ENCODE measurements around the gene EBPL.

EBPL gene

GRCh38 chr13:49678191-49678914 is 12.9 kb downstream of the EBPL start:
- in situ Hi-C loops (cut with MboI; ENCODE audit: low pct_unique_long_range_greater_than_20kb, low sequenced_read_pairs) = no loop called here
- no peak for DNase-seq

GRCh38 chr13:49676581-49677298 is 14.5 kb downstream of the EBPL start:
- in situ Hi-C loops (cut with MboI; ENCODE audit: low pct_unique_long_range_greater_than_20kb, low sequenced_read_pairs) = no loop called here
- no peak for DNase-seq

DNA sequence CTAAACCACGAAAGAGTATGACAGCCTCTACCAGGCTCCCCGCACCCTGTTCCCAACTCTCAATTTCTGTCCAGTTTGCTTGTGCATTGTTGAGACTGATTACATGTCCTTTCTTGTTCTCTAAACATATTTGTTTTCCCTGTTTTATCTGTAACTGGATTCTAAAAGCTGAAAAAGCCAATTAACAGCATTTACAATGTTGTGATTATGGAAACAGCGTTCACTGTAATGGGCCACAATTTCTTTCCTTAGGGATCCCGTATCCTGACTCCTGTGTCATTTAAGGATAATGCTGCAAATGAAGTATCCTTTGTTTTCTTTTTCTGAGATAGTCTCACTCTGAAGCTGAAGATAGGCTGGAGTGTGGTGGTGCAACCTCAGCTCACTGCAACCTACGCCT is 20.5 kb downstream of the EBPL start:
- no peak for DNase-seq

GRCh38 chr13:49669735-49670309 is 21.5 kb downstream of the EBPL start:
- in situ Hi-C loops (cut with MboI; ENCODE audit: low pct_unique_long_range_greater_than_20kb, low sequenced_read_pairs) = loop anchor here (25.0 kb wide), 1 partner anchor 167 kb away; no protein-coding TSS in a partner anchor
- DNase-seq = peak; percentile 70

More for the DNA sequence above, 20.5 kb downstream of the EBPL start:
- in situ Hi-C loops (cut with MboI; ENCODE audit: low pct_unique_long_range_greater_than_20kb, low sequenced_read_pairs) = loop anchor here (25.0 kb wide), 1 partner anchor 166 kb away; no protein-coding TSS in a partner anchor

DNA sequence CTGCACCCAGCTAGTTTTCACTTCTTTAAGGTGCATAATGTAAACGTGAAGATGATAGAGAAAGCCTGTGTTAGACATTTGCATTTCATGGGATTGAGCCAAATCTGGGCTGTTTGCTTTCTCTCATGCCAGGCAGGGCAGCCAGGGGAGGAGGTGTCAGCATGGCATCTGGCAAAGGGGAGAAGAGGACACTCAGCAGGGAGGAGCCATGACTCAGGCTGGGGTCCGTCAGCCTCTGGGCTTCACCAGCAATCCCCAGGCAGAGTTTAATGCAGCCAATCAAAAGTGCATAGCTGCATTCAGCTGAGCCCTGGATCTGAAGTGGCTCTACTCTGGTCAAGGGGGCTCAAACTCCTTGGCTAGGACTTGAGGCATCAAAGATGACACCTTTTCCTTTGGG is 23.5 kb downstream of the EBPL start:
- in situ Hi-C loops (cut with MboI; ENCODE audit: low pct_unique_long_range_greater_than_20kb, low sequenced_read_pairs) = loop anchor here (25.0 kb wide), 1 partner anchor 170 kb away; no protein-coding TSS in a partner anchor
- DNase-seq = no peak

DNA sequence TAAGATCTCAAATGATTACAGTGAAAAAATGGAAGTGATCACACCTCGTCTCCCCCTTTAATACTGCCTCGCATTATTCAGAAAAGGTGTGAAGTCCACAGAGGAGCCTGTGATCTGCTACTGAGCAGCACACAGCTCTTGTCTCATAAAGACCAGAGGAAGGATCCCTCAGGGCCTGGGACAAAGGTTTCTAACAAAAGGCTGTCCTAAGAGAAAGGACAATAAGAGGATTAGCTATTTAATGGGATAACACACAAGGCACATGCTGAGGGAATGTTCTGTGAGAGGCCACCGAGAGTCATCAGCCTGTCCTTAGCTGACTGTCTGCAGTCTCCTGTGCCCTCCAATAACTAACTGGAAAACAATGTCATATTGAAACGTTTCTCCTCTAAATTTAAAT is 26.7 kb downstream of the EBPL start:
- no peak for DNase-seq
- in situ Hi-C loops (cut with MboI; ENCODE audit: low pct_unique_long_range_greater_than_20kb, low sequenced_read_pairs) = loop anchor here (25.0 kb wide), 1 partner anchor 173 kb away; no protein-coding TSS in a partner anchor

- DNase-seq = no peak
- in situ Hi-C loops (cut with MboI; ENCODE audit: low pct_unique_long_range_greater_than_20kb, low sequenced_read_pairs) = loop anchor here (25.0 kb wide), 1 partner anchor 180 kb away; no protein-coding TSS in a partner anchor
Observed at GRCh38 chr13:49657241-49657641, 34.0 kb downstream of the EBPL start.

DNA sequence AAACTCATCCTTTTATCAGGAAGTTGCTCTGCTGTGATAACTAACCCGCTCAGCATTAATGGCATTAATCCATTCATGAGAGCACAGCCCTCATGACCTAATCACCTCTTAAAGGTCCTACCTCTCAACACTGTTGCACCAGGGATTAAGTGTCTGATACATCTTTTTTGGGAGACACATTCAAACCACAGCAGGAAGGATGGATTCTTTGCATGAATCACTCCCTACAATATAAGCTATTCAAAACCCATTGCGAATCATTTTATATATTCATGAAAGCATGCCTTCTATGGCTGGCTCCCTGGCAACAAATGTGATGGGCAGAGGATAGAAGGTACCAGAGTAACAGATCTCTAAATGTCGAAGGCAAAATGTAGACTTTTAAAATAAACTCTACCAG is 35.4 kb downstream of the EBPL start:
- in situ Hi-C loops (cut with MboI; ENCODE audit: low pct_unique_long_range_greater_than_20kb, low sequenced_read_pairs) = loop anchor here (25.0 kb wide), 1 partner anchor 181 kb away; no protein-coding TSS in a partner anchor
- no peak for DNase-seq

DNA sequence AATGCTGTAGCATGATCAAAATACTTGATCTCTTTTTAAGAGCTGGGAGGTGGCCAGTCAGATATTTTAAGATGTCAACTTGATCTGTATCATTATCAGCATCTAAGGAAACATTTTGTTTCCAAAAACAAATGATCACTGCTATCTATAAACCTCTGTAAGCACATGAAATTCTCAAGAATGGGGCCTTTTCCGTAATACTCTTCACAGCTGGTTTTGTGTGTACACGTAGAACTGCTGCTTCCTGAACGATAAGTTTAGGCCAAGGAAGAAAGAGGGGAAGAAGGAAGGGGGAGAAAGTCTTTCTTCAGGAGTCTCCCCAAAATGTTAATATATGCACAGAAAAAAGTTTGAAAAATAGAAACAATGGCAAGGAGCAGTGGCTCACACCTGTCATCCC is 37.3 kb downstream of the EBPL start:
- DNase-seq = no peak
- in situ Hi-C loops (cut with MboI; ENCODE audit: low pct_unique_long_range_greater_than_20kb, low sequenced_read_pairs) = loop anchor here (25.0 kb wide), 1 partner anchor 183 kb away; no protein-coding TSS in a partner anchor

GRCh38 chr13:49653478-49653877 is 37.8 kb downstream of the EBPL start:
- in situ Hi-C loops (cut with MboI; ENCODE audit: low pct_unique_long_range_greater_than_20kb, low sequenced_read_pairs) = loop anchor here (25.0 kb wide), 1 partner anchor 184 kb away; no protein-coding TSS in a partner anchor
- no peak for DNase-seq

DNA sequence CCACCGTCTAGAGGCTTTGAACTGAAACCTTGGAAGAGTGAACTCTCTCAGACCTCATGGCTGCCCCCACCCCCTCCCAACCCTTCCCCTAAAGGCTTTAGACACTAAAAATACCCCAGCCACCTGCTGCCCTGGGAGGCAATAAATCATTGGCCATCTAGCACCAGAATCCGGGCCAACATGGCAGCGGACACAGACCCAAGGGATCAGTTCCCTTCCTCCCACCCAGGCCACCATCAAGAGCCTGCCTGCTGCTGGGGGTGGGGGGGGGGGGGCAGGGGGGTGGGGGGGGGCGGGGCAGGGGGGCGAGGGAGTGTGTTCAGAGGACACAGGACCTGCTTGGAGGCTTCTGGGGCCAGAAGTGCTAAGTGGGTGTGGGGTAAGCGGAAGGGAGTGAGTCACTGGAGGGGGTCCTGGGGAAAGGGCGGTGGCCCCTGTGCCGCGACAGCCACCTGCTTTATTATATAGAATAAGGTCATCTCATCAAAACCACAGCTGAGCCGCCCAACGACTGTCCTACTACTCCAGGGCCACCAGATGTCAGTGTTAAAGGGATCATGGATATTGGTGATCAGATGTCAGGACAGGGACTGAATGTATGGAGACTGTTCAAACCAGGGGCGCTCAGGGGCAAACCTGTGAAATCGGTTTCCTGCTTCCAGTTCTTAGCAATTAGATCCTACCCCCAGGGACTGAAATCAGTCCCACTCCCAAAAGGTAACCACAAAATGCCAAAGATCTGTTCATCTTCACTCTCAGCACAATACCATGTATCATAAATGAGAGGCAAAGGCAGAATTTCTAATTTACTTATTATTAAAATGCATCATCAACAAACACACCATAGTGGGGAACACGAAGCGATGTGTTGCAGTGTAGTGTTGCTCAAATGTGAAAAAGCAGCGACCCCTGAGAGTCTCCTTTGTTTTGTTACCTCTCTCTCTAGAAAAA is 38.7 kb downstream of the EBPL start:
- peak; percentile 68 for DNase-seq
- in situ Hi-C loops (cut with MboI; ENCODE audit: low pct_unique_long_range_greater_than_20kb, low sequenced_read_pairs) = loop anchor here (25.0 kb wide), 1 partner anchor 185 kb away; no protein-coding TSS in a partner anchor

- in situ Hi-C loops (cut with MboI; ENCODE audit: low pct_unique_long_range_greater_than_20kb, low sequenced_read_pairs) = loop anchor here (25.0 kb wide), 1 partner anchor 186 kb away; no protein-coding TSS in a partner anchor
- DNase-seq = no peak
Observed at GRCh38 chr13:49651570-49652354, 39.5 kb downstream of the EBPL start.

GRCh38 chr13:49649963-49650312 is 41.3 kb downstream of the EBPL start:
- no peak for DNase-seq
- in situ Hi-C loops (cut with MboI; ENCODE audit: low pct_unique_long_range_greater_than_20kb, low sequenced_read_pairs) = loop anchor here (25.0 kb wide), 1 partner anchor 187 kb away; no protein-coding TSS in a partner anchor

- in situ Hi-C loops (cut with MboI; ENCODE audit: low pct_unique_long_range_greater_than_20kb, low sequenced_read_pairs) = no loop called here
- peak; percentile 32 for DNase-seq
Observed at GRCh38 chr13:49649244-49649962, 41.9 kb downstream of the EBPL start.

DNA sequence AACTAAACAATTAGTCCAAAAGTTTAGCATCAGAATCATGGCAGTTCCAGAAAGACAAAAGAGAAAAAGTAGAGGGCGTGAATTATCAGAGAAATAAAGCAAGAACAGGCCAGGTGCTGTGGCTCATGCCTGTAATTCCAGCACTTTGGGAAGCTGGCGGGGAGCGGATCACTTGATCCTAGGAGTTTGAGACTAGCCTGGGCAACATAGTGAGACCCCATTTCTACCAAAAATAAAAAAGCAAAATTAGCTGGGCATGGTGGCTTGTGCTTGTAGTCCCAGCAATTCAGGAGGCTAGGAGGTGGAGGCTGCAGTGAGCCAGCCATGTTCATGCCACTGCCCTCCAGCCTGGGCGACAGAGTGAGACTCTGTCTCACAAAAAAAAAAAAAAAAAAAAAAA is 44.6 kb downstream of the EBPL start:
- in situ Hi-C loops (cut with MboI; ENCODE audit: low pct_unique_long_range_greater_than_20kb, low sequenced_read_pairs) = no loop called here
- no peak for DNase-seq

DNA sequence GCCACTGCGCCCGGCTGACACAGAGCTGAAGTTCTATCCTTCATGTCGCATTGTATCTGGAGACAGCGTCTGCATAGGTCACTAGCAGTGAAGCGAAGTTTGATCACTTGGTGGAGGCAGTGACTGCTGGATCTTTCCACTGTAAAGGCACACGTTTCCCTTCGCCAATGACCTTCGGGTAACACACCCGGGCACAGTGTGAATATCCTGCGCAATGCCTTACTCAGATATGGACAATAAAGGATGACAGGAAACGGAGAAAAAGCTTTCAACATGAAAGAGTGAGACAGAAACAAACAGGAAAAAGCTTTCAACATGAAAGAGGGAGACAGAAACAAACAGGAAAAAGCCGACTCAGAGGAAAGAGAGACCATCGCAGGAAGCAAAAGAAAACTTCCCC is 45.8 kb downstream of the EBPL start:
- DNase-seq = no peak
- in situ Hi-C loops (cut with MboI; ENCODE audit: low pct_unique_long_range_greater_than_20kb, low sequenced_read_pairs) = no loop called here

- peak; percentile 84 for DNase-seq
- in situ Hi-C loops (cut with MboI; ENCODE audit: low pct_unique_long_range_greater_than_20kb, low sequenced_read_pairs) = no loop called here
Observed at GRCh38 chr13:49643035-49643646, 48.1 kb downstream of the EBPL start.
